Fibroblast of lung (primary cell): ENCODE data around the gene IRF2. TPM values are rescaled to one million over a fixed set of nuclear protein-coding genes. Genes with fewer than 3 reads are reported as not detected.

Experiments used
- DNase-seq, 2 donors: peaks; one replicate each; pipeline versions ENCODE4 v3.0.0 to v3.0.0-alpha.2; 2010; ENCODE audit warnings: low read depth in 2 of 2
- H2AFZ ChIP-seq: 2 replicates; pipeline ENCODE4 v1.5.1; 2012; ENCODE audit warnings: low read length, control low read depth, inconsistent platforms
- H3K27ac ChIP-seq: 2 replicates; pipeline ENCODE4 v1.5.1; 2011; ENCODE audit warnings: low read length, control low read depth; ENCODE audit not compliant: insufficient read depth
- H3K27me3 ChIP-seq: 2 replicates; pipeline ENCODE4 v1.5.1; 2011; ENCODE audit warnings: mild to moderate bottlenecking, low read length; ENCODE audit not compliant: control insufficient read depth, insufficient read depth
- H3K36me3 ChIP-seq: 2 replicates; pipeline ENCODE4 v1.5.1; 2011; ENCODE audit warnings: low read length; ENCODE audit not compliant: control insufficient read depth, insufficient read depth
- H3K4me1 ChIP-seq: 2 replicates; pipeline ENCODE4 v1.5.1; 2011; ENCODE audit warnings: low read length; ENCODE audit not compliant: control insufficient read depth, insufficient read depth; ENCODE audit errors: extremely low read depth
- H3K4me2 ChIP-seq: 2 replicates; pipeline ENCODE4 v1.5.1; 2011; ENCODE audit warnings: low read length, control low read depth; ENCODE audit not compliant: insufficient read depth; ENCODE audit errors: extremely low read depth
- H3K4me3 ChIP-seq, 4 experiments: fragments of 200-600 bp in 1 of 4; sonication (generic) in 1 of 4; replicated peaks in 1 of 4; 2 replicates each; pipeline ENCODE4 v1.5.1; 2011 to 2016; ENCODE audit warnings: low read length in 4 of 4, low read depth in 3 of 4, mild to moderate bottlenecking in 3 of 4, control low read depth in 2 of 4, inconsistent platforms in 1 of 4, mixed read lengths in 1 of 4; ENCODE audit not compliant: insufficient read depth in 1 of 4; ENCODE audit errors: control extremely low read depth in 1 of 4
- H3K79me2 ChIP-seq: 2 replicates; pipeline ENCODE4 v1.5.1; 2012; ENCODE audit warnings: mild to moderate bottlenecking, low read length, inconsistent platforms; ENCODE audit not compliant: control insufficient read depth, insufficient read depth
- H3K9ac ChIP-seq: 2 replicates; pipeline ENCODE4 v1.5.1; 2011; ENCODE audit warnings: mild to moderate bottlenecking, low read length, control low read depth; ENCODE audit not compliant: insufficient read depth
- H3K9me3 ChIP-seq: 2 replicates; pipeline ENCODE4 v1.5.1; 2012; ENCODE audit warnings: low read depth, low read length; ENCODE audit not compliant: control insufficient read depth, insufficient read depth
- H4K20me1 ChIP-seq: 2 replicates; pipeline ENCODE4 v1.5.1; 2011; ENCODE audit warnings: low read length; ENCODE audit not compliant: control insufficient read depth, insufficient read depth; ENCODE audit errors: extremely low read depth
- CTCF ChIP-seq, 2 donors: IDR thresholded peaks in 1 of 2; conservative IDR thresholded peaks in 1 of 2; 1 replicate in 1 of 2; 2 replicates in 1 of 2; pipeline ENCODE4 v1.5.1; 2011 to 2012; ENCODE audit warnings: low read length in 2 of 2, control low read depth in 1 of 2, inconsistent platforms in 1 of 2, low read depth in 1 of 2, mild to moderate bottlenecking in 1 of 2
- EZH2 ChIP-seq: IDR thresholded peaks from 2 replicates; pipeline ENCODE4 v1.5.1; 2012; ENCODE audit warnings: low read length, control low read depth, mild to moderate bottlenecking; ENCODE audit errors: missing control alignments
- polyA plus RNA-seq, 2 donors: library from polyadenylated mRNA; depleted of rRNA in 1 of 2; stranded (reverse) in 1 of 2; unstranded in 1 of 2; fragments of >200 nt; gene quantifications; 2 replicates each; pipeline ENCODE4 v1.2.1, GENCODE V29; 2011 to 2012; ENCODE audit warnings: missing spikeins in 1 of 2
- total RNA-seq: library from RNA; depleted of rRNA; stranded (reverse); fragments of >200 nt; gene quantifications from 2 replicates; pipeline ENCODE4 v1.2.1, GENCODE V29; 2014

Gene IRF2
- total and polyA plus RNA-seq, 2 donors (not counting 1 experiment from before 2014, with no cell fraction given) = 30.9 to 42.3 TPM

- no peak overlapping the region for H3K9ac ChIP-seq
- no peak overlapping the region for H3K4me2 ChIP-seq
- H3K79me2 ChIP-seq = peaks cover 40% of the 10 kb centered on the region
- no peaks in the 10 kb centered on the region for H3K9me3 ChIP-seq
- no peak overlapping the region for H2AFZ ChIP-seq
- no peaks in the 10 kb centered on the region for H4K20me1 ChIP-seq
- no peak overlapping the region for H3K27ac ChIP-seq
- no peak for TF ChIP-seq CTCF (conservative IDR thresholded peaks at IDR 0.05 in 1 of 2, IDR thresholded peaks at IDR 0.05 in 1 of 2; ENCODE audit: low read depth in 1 of 2, low read length in 2 of 2)
- no peak for TF ChIP-seq EZH2
- H3K36me3 ChIP-seq = no peaks in the 10 kb centered on the region
- no peaks in the 10 kb centered on the region for H3K27me3 ChIP-seq
- no peak for DNase-seq
- peaks cover 7% of the 10 kb centered on the region for H3K4me1 ChIP-seq
- no peak overlapping the region for H3K4me3 ChIP-seq
Measured at GRCh38 chr4:184462724-184463123, 11.6 kb downstream of the IRF2 start.

GRCh38 chr4:184461711-184462441 is 12.5 kb downstream of the IRF2 start:
- Histone ChIP-seq H3K27ac (no peak overlapping the region), H4K20me1 (no peaks in the 10 kb centered on the region), H3K9me3 (no peaks in the 10 kb centered on the region), H3K27me3 (no peaks in the 10 kb centered on the region), H2AFZ (no peak overlapping the region), H3K4me1 (peaks cover 9% of the 10 kb centered on the region), H3K9ac (no peak overlapping the region), H3K4me3 (no peak overlapping the region), H3K4me2 (no peak overlapping the region), H3K79me2 (peaks cover 40% of the 10 kb centered on the region), H3K36me3 (no peaks in the 10 kb centered on the region)
- no peak for DNase-seq
- TF ChIP-seq CTCF (conservative IDR thresholded peaks at IDR 0.05 in 1 of 2, IDR thresholded peaks at IDR 0.05 in 1 of 2; ENCODE audit: low read depth in 1 of 2, low read length in 2 of 2) (no peak), EZH2 (no peak)

DNA sequence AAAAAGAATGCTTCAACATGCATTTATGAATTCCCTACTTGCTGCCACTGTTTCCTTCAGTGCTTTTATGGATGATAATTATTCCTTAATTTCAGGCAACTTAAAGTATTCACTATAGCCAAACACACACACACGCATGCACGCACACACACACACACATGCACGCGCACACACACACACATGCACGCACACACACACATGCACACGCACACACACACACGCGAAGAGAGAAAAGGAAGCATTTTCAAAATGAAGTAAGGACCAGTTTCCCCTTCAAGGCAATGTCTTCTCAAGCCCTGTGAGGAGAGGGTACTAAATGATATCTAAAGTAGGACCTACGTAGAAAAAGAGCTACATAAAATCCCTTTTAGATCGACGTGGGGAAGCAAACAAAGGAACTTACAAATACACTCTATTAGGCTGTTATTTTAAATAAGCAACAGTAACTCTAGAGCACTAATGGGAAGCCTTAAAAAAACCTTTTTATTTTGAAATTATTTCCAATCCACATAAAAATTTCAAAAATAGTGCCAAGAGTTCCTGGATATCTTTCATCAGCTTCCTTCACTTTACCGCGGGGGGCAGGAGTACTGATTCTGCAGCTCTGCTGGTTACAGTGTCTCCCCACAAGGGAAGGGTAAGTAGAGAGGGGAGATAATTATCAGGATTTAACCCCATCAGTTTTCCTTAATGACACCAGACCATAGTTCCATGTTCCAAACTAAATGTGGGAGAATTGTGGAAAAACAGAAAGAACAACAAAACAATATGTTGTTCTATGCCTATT is 13.7 kb downstream of the IRF2 start:
- no peak for DNase-seq
- no peaks in the 10 kb centered on the region for H4K20me1 ChIP-seq
- no peak overlapping the region for H3K27ac ChIP-seq
- no peak for TF ChIP-seq EZH2
- no peak for TF ChIP-seq CTCF (conservative IDR thresholded peaks at IDR 0.05 in 1 of 2, IDR thresholded peaks at IDR 0.05 in 1 of 2; ENCODE audit: low read depth in 1 of 2, low read length in 2 of 2)
- no peak overlapping the region for H3K9ac ChIP-seq
- H3K36me3 ChIP-seq = no peaks in the 10 kb centered on the region
- peaks cover 44% of the 10 kb centered on the region for H3K79me2 ChIP-seq
- no peaks in the 10 kb centered on the region for H3K9me3 ChIP-seq
- no peaks in the 10 kb centered on the region for H3K27me3 ChIP-seq
- H3K4me2 ChIP-seq = no peak overlapping the region
- no peak overlapping the region for H2AFZ ChIP-seq
- H3K4me1 ChIP-seq = peaks cover 9% of the 10 kb centered on the region
- no peak overlapping the region for H3K4me3 ChIP-seq
